HL-60 (cell line): Measurements from ENCODE around the gene CAMK2D.

Source experiments
- DNase-seq, 2 experiments: peaks; one replicate each; pipeline ENCODE4 v3.0.0-alpha.2; 2010 to 2020; ENCODE audit warnings: low read depth in 1 of 2, low spot score in 1 of 2
- H3K27ac ChIP-seq: fragments of 250-450 bp; sonication (Bioruptor Pico); replicated peaks from 2 replicates; pipeline ENCODE4 v1.5.1; 2020; ENCODE audit warnings: mild to moderate bottlenecking, moderate library complexity
- H3K27me3 ChIP-seq: fragments of 250-450 bp; sonication (Bioruptor Pico); 2 replicates; pipeline ENCODE4 v1.5.1; 2021; ENCODE audit warnings: mild to moderate bottlenecking, moderate library complexity; ENCODE audit not compliant: insufficient read depth, poor library complexity, severe bottlenecking
- H3K4me3 ChIP-seq: replicated peaks from 2 replicates; pipeline ENCODE4 v1.5.1; 2011; ENCODE audit warnings: mild to moderate bottlenecking, control low read depth, low read length; ENCODE audit not compliant: insufficient read depth
- GABPA ChIP-seq: IDR thresholded peaks from 2 replicates; pipeline ENCODE4 v1.6.1; 2012; ENCODE audit warnings: low read depth
- POLR2AphosphoS5 ChIP-seq: IDR thresholded peaks from 2 replicates; pipeline ENCODE4 v1.6.1; 2012; ENCODE audit warnings: low read depth
- SPI1 ChIP-seq: IDR thresholded peaks from 2 replicates; pipeline ENCODE4 v1.6.1; 2012; ENCODE audit warnings: low read depth, mild to moderate bottlenecking, borderline replicate concordance
- TF ChIP-seq, protein P1 (sequence below): IDR thresholded peaks from one replicate; pipeline ENCODE4 v1.5.1; 2011; ENCODE audit warnings: low read length, control low read depth, inconsistent platforms; ENCODE audit not compliant: insufficient read depth
- TF ChIP-seq, protein P2 (sequence below): IDR thresholded peaks from 2 replicates; pipeline ENCODE4 v1.6.1; 2012; ENCODE audit warnings: low read depth; ENCODE audit not compliant: insufficient replicate concordance

The CAMK2D gene

DNA sequence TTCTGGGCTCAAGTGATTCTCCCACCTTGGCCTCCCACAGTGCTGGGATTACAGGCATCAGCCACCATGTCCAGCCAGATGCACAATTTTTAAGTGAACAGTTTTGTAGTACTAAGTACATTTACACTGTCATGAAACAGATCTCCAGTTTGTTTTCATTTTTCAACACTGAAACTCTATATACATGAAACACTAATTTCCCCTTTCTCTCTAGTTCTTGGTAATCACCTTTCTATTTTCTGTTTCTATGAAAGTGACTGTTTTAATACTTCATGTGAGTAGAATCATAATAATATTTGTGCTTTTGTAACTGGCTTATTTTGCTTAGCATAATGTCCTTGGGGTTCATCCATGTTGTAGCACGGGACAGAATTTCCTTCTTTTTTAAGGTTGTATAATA lies 237.4 kb downstream of the CAMK2D start:
- no peak for DNase-seq
- Histone ChIP-seq H3K27me3 (no peaks in the 10 kb centered on the region), H3K27ac (no peak overlapping the region), H3K4me3 (no peak overlapping the region)
- TF ChIP-seq SPI1 (no peak), GABPA (no peak)

DNA sequence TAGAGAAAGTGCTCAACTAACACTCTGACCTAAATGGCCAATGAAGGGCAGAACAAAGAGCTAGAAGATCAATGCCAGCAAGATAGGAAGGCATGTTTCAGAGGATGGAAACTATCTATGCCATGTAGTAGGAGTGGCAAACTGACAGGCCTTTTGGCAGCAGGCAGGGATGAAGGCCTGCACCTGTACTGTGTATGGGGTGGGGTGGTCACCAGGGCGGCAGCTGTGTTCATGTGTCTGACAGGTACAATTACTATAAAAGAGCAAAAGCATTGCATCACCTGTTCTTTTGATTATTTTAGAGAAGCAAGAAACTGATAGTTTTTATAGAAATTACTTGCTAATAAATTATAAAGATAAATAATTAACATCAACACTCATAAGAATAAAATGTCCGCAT lies 239.1 kb downstream of the CAMK2D start:
- no peak overlapping the region for H3K27ac ChIP-seq
- H3K27me3 ChIP-seq = peaks cover 2% of the 10 kb centered on the region
- H3K4me3 ChIP-seq = no peak overlapping the region
- no peak for DNase-seq
- TF ChIP-seq, protein P1, sequence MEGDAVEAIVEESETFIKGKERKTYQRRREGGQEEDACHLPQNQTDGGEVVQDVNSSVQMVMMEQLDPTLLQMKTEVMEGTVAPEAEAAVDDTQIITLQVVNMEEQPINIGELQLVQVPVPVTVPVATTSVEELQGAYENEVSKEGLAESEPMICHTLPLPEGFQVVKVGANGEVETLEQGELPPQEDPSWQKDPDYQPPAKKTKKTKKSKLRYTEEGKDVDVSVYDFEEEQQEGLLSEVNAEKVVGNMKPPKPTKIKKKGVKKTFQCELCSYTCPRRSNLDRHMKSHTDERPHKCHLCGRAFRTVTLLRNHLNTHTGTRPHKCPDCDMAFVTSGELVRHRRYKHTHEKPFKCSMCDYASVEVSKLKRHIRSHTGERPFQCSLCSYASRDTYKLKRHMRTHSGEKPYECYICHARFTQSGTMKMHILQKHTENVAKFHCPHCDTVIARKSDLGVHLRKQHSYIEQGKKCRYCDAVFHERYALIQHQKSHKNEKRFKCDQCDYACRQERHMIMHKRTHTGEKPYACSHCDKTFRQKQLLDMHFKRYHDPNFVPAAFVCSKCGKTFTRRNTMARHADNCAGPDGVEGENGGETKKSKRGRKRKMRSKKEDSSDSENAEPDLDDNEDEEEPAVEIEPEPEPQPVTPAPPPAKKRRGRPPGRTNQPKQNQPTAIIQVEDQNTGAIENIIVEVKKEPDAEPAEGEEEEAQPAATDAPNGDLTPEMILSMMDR = no peak

DNA sequence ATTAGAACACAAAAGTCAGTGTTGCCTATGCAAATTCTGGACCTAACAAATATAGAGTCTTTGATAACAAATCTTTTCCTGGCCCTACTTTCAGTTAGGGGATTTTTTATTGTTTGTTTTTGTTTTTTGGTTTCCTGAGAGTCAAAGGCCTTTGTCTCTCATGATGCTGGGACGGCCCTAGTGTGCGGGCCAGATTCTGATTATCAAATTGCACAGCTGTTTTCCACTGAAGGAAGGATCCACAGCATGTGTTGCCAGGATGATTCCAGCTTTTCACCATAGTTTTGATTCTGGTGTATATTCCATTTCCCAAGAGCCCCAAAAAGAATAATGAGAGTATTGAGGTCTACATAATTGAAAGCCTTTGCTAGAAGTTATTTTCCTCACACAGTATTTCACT lies 248.2 kb downstream of the CAMK2D start:
- peaks cover 2% of the 10 kb centered on the region for H3K27me3 ChIP-seq
- TF ChIP-seq GABPA (no peak), SPI1 (no peak), POLR2AphosphoS5 (no peak)
- TF ChIP-seq, protein P1 = no peak
- TF ChIP-seq, protein P2, sequence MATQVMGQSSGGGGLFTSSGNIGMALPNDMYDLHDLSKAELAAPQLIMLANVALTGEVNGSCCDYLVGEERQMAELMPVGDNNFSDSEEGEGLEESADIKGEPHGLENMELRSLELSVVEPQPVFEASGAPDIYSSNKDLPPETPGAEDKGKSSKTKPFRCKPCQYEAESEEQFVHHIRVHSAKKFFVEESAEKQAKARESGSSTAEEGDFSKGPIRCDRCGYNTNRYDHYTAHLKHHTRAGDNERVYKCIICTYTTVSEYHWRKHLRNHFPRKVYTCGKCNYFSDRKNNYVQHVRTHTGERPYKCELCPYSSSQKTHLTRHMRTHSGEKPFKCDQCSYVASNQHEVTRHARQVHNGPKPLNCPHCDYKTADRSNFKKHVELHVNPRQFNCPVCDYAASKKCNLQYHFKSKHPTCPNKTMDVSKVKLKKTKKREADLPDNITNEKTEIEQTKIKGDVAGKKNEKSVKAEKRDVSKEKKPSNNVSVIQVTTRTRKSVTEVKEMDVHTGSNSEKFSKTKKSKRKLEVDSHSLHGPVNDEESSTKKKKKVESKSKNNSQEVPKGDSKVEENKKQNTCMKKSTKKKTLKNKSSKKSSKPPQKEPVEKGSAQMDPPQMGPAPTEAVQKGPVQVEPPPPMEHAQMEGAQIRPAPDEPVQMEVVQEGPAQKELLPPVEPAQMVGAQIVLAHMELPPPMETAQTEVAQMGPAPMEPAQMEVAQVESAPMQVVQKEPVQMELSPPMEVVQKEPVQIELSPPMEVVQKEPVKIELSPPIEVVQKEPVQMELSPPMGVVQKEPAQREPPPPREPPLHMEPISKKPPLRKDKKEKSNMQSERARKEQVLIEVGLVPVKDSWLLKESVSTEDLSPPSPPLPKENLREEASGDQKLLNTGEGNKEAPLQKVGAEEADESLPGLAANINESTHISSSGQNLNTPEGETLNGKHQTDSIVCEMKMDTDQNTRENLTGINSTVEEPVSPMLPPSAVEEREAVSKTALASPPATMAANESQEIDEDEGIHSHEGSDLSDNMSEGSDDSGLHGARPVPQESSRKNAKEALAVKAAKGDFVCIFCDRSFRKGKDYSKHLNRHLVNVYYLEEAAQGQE = no peak

DNA sequence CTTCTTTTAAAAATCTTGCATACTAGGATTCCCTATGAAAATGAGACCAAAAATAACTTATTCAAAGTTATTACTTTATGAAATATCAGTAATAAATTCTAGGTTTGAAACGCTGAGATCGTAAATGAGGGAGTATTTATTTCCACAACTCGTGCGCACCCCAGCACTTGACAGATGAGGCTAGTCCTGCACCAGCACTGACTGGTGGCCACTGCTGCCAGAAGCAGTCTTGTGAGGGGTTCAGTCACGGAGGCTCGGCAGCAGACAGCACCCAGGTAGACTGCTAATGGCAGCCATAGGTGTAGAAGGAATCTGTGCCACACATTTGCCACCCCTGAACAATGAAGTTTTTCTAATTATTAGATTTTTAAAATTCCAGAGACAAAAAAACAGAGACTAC lies 248.7 kb downstream of the CAMK2D start:
- TF ChIP-seq POLR2AphosphoS5 (no peak), GABPA (no peak), SPI1 (no peak)
- TF ChIP-seq, protein P1 = no peak
- TF ChIP-seq, protein P2 = no peak
- H3K27ac ChIP-seq = no peak overlapping the region
- H3K4me3 ChIP-seq = no peak overlapping the region
- no peak for DNase-seq
- peaks cover 2% of the 10 kb centered on the region for H3K27me3 ChIP-seq

More for the DNA sequence above, 248.2 kb downstream of the CAMK2D start:
- Histone ChIP-seq H3K27ac (no peak overlapping the region), H3K4me3 (no peak overlapping the region)
- no peak for DNase-seq
